ENCODE data around the gene HSBP1L1.

DNA sequence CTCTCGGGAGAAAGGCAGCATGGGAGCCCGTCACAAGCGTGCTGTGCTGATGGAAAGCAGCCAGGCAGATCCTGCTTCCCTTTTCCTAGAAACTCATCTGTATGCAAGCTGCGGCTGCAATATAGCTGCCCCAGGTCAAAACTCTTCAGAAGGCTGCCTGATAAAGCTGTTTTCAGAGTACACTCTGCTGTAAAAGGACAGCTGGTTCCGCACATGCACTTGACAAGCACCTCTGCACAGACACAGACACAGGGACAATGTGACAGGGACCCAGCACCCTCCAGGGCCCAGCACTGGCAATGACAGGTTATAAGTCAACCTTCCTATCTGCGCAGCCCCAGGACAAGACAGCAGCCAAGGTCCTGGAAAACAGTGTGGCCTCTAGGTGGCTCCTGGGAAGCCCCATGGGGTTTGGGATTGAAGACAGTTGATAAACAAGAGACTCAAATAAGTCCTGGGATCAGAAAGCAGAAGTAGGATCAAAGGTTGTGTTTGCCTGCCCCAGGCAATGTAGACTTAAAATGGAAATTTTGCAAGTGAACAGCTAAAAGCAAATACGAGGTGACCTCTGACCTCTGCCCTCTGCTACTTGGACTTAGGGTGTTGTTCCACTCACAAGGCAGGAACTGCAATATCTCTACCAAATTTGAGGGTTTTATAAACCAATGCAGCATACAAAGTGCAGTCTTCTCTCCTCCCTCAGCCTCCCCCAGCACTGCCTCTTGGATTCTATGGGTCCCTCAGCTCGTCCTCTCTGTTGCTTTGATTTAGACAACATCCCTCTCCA, 29.9 kb upstream of the HSBP1L1 start:
- TF ChIP-seq, protein P1, sequence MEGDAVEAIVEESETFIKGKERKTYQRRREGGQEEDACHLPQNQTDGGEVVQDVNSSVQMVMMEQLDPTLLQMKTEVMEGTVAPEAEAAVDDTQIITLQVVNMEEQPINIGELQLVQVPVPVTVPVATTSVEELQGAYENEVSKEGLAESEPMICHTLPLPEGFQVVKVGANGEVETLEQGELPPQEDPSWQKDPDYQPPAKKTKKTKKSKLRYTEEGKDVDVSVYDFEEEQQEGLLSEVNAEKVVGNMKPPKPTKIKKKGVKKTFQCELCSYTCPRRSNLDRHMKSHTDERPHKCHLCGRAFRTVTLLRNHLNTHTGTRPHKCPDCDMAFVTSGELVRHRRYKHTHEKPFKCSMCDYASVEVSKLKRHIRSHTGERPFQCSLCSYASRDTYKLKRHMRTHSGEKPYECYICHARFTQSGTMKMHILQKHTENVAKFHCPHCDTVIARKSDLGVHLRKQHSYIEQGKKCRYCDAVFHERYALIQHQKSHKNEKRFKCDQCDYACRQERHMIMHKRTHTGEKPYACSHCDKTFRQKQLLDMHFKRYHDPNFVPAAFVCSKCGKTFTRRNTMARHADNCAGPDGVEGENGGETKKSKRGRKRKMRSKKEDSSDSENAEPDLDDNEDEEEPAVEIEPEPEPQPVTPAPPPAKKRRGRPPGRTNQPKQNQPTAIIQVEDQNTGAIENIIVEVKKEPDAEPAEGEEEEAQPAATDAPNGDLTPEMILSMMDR (conservative IDR thresholded peaks at IDR 0.05; ENCODE audit: low read depth, low read length) = no peak
- no peak for TF ChIP-seq EZH2 (IDR thresholded peaks at IDR 0.05; ENCODE audit: borderline replicate concordance, low read depth, low read length, poor library complexity, severe bottlenecking)

Measured in A673 (cell line).